ENCODE data around the gene ST3GAL3. TPM values are rescaled to one million over a fixed set of nuclear protein-coding genes. Genes with fewer than 3 reads are reported as not detected.
A peak's percentile ranks its signal among the peaks of the same experiment; 100 is the strongest.

Gene ST3GAL3
- total and polyA plus RNA-seq, 2 donors (not counting 3 experiments of a cell fraction or from before 2014, with no cell fraction given): 14.3 to 35.8 TPM

DNA sequence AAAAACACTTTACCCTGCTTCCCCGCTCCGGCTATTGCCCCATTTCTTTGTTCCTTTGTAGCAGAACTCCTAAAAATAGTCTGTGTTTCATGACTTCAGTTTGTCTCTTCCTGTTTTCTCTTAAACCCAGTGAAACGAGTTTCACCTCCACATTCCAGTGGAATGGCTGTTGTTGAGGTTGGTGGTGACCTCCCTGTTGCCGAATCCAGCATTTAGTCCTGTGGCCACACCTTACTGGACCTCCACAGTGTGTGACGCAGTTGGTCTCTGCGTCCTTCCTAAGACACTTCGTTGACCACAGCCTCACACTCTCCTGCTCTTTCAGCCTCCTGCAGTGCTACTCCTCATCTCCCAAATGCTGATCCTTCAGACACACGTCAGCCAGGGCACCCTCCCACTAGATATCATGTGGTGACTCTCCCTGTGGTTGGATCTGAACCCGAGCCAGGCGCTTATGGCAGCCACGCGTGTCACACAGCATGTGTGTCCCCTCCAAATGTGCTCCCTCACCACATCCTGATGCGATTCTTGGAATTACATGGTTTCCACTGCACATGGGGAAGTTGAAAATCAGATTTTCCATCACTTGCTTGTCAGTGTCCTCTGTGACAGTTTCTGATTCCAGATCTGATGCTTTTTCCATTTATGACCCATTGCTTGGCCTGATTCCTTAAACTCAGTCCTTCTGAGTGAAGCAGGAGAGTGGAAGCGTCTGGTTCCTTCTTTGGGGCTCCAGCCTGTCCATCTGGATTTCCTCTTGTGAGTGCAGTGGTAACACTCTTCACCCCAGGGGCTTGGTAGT is 127.1 kb downstream of the ST3GAL3 start:
- FAIRE-seq: no peak
- peak; percentile 13 for DNase-seq (ENCODE audit: low read depth, low spot score)
- H2AFZ ChIP-seq (ENCODE audit: low read depth, low read length): no peak overlapping the region
- H3K79me2 ChIP-seq (ENCODE audit: control insufficient read depth, insufficient read depth, low read length): no peaks in the 10 kb centered on the region
- TF ChIP-seq, protein P1, sequence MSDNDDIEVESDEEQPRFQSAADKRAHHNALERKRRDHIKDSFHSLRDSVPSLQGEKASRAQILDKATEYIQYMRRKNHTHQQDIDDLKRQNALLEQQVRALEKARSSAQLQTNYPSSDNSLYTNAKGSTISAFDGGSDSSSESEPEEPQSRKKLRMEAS (IDR thresholded peaks at IDR 0.05; ENCODE audit: insufficient read depth, insufficient read length): no peak
- TF ChIP-seq, protein P2, sequence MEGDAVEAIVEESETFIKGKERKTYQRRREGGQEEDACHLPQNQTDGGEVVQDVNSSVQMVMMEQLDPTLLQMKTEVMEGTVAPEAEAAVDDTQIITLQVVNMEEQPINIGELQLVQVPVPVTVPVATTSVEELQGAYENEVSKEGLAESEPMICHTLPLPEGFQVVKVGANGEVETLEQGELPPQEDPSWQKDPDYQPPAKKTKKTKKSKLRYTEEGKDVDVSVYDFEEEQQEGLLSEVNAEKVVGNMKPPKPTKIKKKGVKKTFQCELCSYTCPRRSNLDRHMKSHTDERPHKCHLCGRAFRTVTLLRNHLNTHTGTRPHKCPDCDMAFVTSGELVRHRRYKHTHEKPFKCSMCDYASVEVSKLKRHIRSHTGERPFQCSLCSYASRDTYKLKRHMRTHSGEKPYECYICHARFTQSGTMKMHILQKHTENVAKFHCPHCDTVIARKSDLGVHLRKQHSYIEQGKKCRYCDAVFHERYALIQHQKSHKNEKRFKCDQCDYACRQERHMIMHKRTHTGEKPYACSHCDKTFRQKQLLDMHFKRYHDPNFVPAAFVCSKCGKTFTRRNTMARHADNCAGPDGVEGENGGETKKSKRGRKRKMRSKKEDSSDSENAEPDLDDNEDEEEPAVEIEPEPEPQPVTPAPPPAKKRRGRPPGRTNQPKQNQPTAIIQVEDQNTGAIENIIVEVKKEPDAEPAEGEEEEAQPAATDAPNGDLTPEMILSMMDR (IDR thresholded peaks at IDR 0.05; ENCODE audit: extremely low read depth in 1 of 2, insufficient read depth in 1 of 2, low read depth in 1 of 2, low read length in 2 of 2): no peak
- TF ChIP-seq EZH2 (IDR thresholded peaks at IDR 0.05; ENCODE audit: borderline replicate concordance, low read depth, low read length, severe bottlenecking): no peak
- intact Hi-C loops (cut with micrococcal nuclease): loop anchor here (1.0 kb wide), 1 partner anchor 12 kb away; no protein-coding TSS in a partner anchor
- dilution Hi-C loops (cut with MboI; ENCODE audit: extremely low pct_ligation_motif_present, low sequenced_read_pairs): no loop called here
- no peak overlapping the region for H3K9ac ChIP-seq (replicated peaks; ENCODE audit: extremely low read depth, insufficient read depth, low read length)
- H3K4me3 ChIP-seq (replicated peaks in 1 of 3; ENCODE audit: insufficient read depth in 1 of 3, low read depth in 1 of 3, low read length in 3 of 3): no peak overlapping the region
- no peaks in the 10 kb centered on the region for H3K9me3 ChIP-seq (replicated peaks; ENCODE audit: control insufficient read depth, insufficient read depth, low read length)
- H3K36me3 ChIP-seq (ENCODE audit: control insufficient read depth in 2 of 2, extremely low read depth in 1 of 2, insufficient read depth in 2 of 2, low read length in 2 of 2): peaks cover 2 to 5% of the 10 kb centered on the region in 2 experiments
- no TSS peak for BruUV-seq (replicated peaks)
- ChIA-PET POLR2A (no interaction called here), CTCF (no interaction called here)
- no peaks in the 10 kb centered on the region for H3K9me1 ChIP-seq (replicated peaks; ENCODE audit: control insufficient read depth, extremely low read depth, insufficient read depth, low read length)
- peaks cover 11% of the 10 kb centered on the region for H3K4me1 ChIP-seq (ENCODE audit: control insufficient read depth, extremely low read depth, insufficient read depth, low read length)
- no peak overlapping the region for H3K27ac ChIP-seq (ENCODE audit: insufficient read depth, low read depth, low read length)
- no peaks in the 10 kb centered on the region for H3K27me3 ChIP-seq (ENCODE audit: control insufficient read depth in 2 of 2, insufficient read depth in 2 of 2, low read length in 2 of 2)
- no peak overlapping the region for H3K4me2 ChIP-seq (ENCODE audit: insufficient read depth, low read length)
- H4K20me1 ChIP-seq (replicated peaks; ENCODE audit: control insufficient read depth, extremely low read depth, insufficient read depth, low read length): no peaks in the 10 kb centered on the region
